ENCODE data around the gene EFNA5. TPM values are rescaled to one million over a fixed set of nuclear protein-coding genes. Genes with fewer than 3 reads are reported as not detected.
A peak's percentile ranks its signal among the peaks of the same experiment; 100 is the strongest.

The EFNA5 gene
- total and polyA plus RNA-seq, 10 of the 15 experiments (the other 5 are each of a cell fraction or from before 2014, with no cell fraction given): 0.19 to 12.6 (median 3.9) TPM

GRCh38 chr5:107365320-107366109 lies 305.2 kb downstream of the EFNA5 start (continued):
- TF ChIP-seq KDM1A (IDR thresholded peaks at IDR 0.05; ENCODE audit: borderline replicate concordance) (no peak), FOS (IDR thresholded peaks at IDR 0.05; ENCODE audit: borderline replicate concordance, extremely low read depth, insufficient read length) (no peak), ZNF687 (IDR thresholded peaks at IDR 0.05) (peak; percentile 66; the same call in 1 of the 2 replicates), YY1 (IDR thresholded peaks at IDR 0.05; ENCODE audit: low read depth, low read length) (no peak), ATF7 (IDR thresholded peaks at IDR 0.05; ENCODE audit: low read depth) (peak; percentile 83), IKZF2 (IDR thresholded peaks at IDR 0.05) (peak; percentile 95 to 96), SMARCA5 (IDR thresholded peaks at IDR 0.05) (no peak), ZBTB40 (IDR thresholded peaks at IDR 0.05; ENCODE audit: borderline replicate concordance) (no peak), REST (IDR thresholded peaks at IDR 0.05; ENCODE audit: low read depth, low read length) (no peak), SIN3A (IDR thresholded peaks at IDR 0.05; ENCODE audit: low read depth, low read length) (no peak), FOXK2 (IDR thresholded peaks at IDR 0.05) (no peak), POLR2AphosphoS2 (IDR thresholded peaks at IDR 0.05; ENCODE audit: low read depth, low read length) (no peak), RELB (IDR thresholded peaks at IDR 0.05; ENCODE audit: low read depth) (peak; percentile 91), RAD51 (IDR thresholded peaks at IDR 0.05) (no peak), NR2C1 (IDR thresholded peaks at IDR 0.05) (no peak), CHD2 (IDR thresholded peaks at IDR 0.05; ENCODE audit: borderline replicate concordance, low read depth, low read length) (no peak), SMAD1 (IDR thresholded peaks at IDR 0.05; ENCODE audit: low read depth, partially characterized antibody) (peak; percentile 80)
